GM12875 (cell line): ENCODE data around the gene IFNA17.

ENCODE experiments used
- H3K4me3 ChIP-seq: one replicate; pipeline ENCODE4 v1.5.1; 2011; ENCODE audit warnings: low read depth, low read length, control low read depth
- CTCF ChIP-seq: IDR thresholded peaks from 2 replicates; pipeline ENCODE4 v1.5.1; 2011; ENCODE audit warnings: low read depth, mild to moderate bottlenecking, control low read depth, inconsistent platforms, low read length, moderate library complexity, borderline replicate concordance; ENCODE audit not compliant: insufficient read depth

The IFNA17 gene

GRCh38 chr9:21228122-21228521 lies at the start of gene IFNA17:
TSS of gene IFNA17 (minus strand) at chr9:21228222. CDS start at chr9:21228173, 49 bp downstream.
- no peak for TF ChIP-seq CTCF
- no peak within 1 kb of the TSS for H3K4me3 ChIP-seq

DNA sequence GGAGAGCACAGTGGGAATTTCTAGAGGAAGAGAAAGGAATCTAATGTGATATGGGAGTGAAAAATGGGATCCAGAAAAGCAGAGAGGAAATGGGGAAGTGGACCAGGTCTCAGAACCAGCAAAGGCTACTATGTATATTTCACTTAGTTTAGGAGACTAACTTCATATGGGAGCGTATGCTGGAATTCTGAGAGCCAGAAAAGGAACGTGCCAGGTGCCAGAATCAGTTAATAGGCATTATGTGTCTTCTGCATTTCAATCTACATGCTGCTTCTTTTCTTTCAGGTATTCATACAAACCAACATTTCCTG lies 40.3 kb upstream of the IFNA17 start:
- H3K4me3 ChIP-seq: no peak overlapping the region
- TF ChIP-seq CTCF: no peak

DNA sequence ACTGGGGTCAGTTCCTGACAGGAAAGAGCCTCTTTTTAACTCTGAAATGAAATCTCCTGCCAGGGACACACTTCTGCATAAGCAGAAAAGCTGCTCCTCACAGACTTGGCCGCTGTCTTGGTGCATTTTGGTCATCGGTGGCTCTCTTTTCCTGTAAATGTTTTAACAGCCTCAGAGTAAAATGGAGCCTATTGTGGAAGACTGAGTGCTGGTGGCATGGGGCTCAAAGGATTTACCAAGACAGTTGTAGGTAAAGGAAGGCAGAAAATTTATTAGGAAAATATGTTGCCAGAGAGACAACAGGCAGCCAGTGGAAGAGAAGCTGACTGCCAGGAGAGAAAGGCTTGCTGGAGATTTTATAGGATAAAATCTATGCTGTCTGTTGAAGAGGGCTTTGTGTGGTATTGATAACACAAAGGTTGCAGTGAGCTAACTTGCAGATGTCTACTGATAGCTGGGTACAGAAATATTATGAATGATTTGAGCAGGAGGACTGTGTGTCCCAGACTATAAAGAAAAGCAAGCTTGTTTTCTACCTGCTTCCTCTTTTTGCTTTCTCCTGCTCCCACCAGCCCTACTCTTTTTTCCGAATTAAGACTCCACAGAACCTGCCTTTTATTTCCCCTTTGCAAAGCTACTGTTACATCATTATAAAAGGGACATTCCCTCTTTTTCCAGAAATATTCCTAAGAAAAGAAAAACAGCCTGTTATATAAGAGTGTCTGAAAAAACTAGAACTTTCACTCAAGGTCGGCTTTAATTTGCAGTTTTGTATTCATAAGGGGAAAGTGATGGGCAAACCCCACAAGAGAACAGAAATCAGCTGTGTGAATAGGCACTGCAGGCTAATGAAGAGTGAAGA lies 39.7 kb upstream of the IFNA17 start:
- no peak overlapping the region for H3K4me3 ChIP-seq
- TF ChIP-seq CTCF: no peak

GRCh38 chr9:21266733-21267484 lies 38.9 kb upstream of the IFNA17 start:
- TF ChIP-seq CTCF: no peak

GRCh38 chr9:21265421-21266189 lies 37.6 kb upstream of the IFNA17 start:
- H3K4me3 ChIP-seq: no peak overlapping the region
- TF ChIP-seq CTCF: no peak

More at GRCh38 chr9:21266733-21267484, 38.9 kb upstream of the IFNA17 start:
- no peak overlapping the region for H3K4me3 ChIP-seq

- TF ChIP-seq CTCF: no peak
Measured at GRCh38 chr9:21255538-21256212, 27.7 kb upstream of the IFNA17 start.

More at GRCh38 chr9:21255538-21256212, 27.7 kb upstream of the IFNA17 start:
- no peak overlapping the region for H3K4me3 ChIP-seq
